NCI-H526 treated with DMSO at 0.1 percent for 48 hours (cell line): ENCODE results near the gene GPD2.
"Not testable (repeated sequence)": the region's sequence is repeated elsewhere in the genome, so short reads cannot be mapped to it uniquely, and the experiment has no call there.

Source experiments
- DNase-seq: peaks from one replicate; lab custom pipeline; 2025; lab: John Stamatoyannopoulos, UW

GPD2 gene

GRCh38 chr2:156476021-156476849, 40.1 kb downstream of the GPD2 start:
- no peak for DNase-seq

GRCh38 chr2:156476850-156477206, 40.6 kb downstream of the GPD2 start:
- no peak for DNase-seq

GRCh38 chr2:156480376-156480775, 44.2 kb downstream of the GPD2 start:
- no peak for DNase-seq

- no peak for DNase-seq
These were observed 45.1 kb downstream of the GPD2 start for GRCh38 chr2:156481312-156481711.

- no peak for DNase-seq
These were observed 47.6 kb downstream of the GPD2 start for GRCh38 chr2:156483741-156484173.

GRCh38 chr2:156486147-156486546, 50.0 kb downstream of the GPD2 start:
- DNase-seq = no peak

- no peak for DNase-seq
These were observed 50.4 kb downstream of the GPD2 start for GRCh38 chr2:156486614-156487013.

- no peak for DNase-seq
These were observed 53.0 kb downstream of the GPD2 start for GRCh38 chr2:156489195-156489594.

GRCh38 chr2:156489750-156490465, 53.7 kb downstream of the GPD2 start:
- no peak for DNase-seq

GRCh38 chr2:156490466-156490840, 54.3 kb downstream of the GPD2 start:
- DNase-seq = no peak

GRCh38 chr2:156491176-156491575, 55.0 kb downstream of the GPD2 start:
- DNase-seq = no peak

GRCh38 chr2:156492979-156493378, 56.8 kb downstream of the GPD2 start:
- DNase-seq = no peak

GRCh38 chr2:156495998-156496397, 59.8 kb downstream of the GPD2 start:
- not testable (repeated sequence) for DNase-seq

- no peak for DNase-seq
These were observed 69.5 kb downstream of the GPD2 start for GRCh38 chr2:156505696-156506095.

- no peak for DNase-seq
These were observed 74.9 kb downstream of the GPD2 start for GRCh38 chr2:156511122-156511521.

- DNase-seq = no peak
These were observed 75.6 kb downstream of the GPD2 start for GRCh38 chr2:156511803-156512202.

GRCh38 chr2:156512451-156512850, 76.3 kb downstream of the GPD2 start:
- peak; percentile 9 for DNase-seq

- no peak for DNase-seq
These were observed 77.0 kb downstream of the GPD2 start for GRCh38 chr2:156513219-156513618.

- no peak for DNase-seq
These were observed 81.2 kb downstream of the GPD2 start for GRCh38 chr2:156517419-156517818.

- no peak for DNase-seq
These were observed 82.0 kb downstream of the GPD2 start for GRCh38 chr2:156518138-156518537.

GRCh38 chr2:156522864-156523440, 86.8 kb downstream of the GPD2 start:
- no peak for DNase-seq

GRCh38 chr2:156526950-156527636, 90.9 kb downstream of the GPD2 start:
- DNase-seq = no peak
